Right cardiac atrium (tissue), 5 donors: ENCODE data around the gene TRIM4. TPM values are rescaled to one million over a fixed set of nuclear protein-coding genes. Genes with fewer than 3 reads are reported as not detected.

ENCODE experiments used
- ATAC-seq, 2 donors: fragments of 200-7000 bp; cut with Tn5 transposase; one replicate each; pipeline versions ENCODE4 v1.8.0 to v1.9.1; 2020; ENCODE audit warnings: moderate library complexity in 2 of 2, mild to moderate bottlenecking in 1 of 2
- DNase-seq, 3 donors: peaks; one replicate each; pipeline ENCODE4 v3.0.0-alpha.2; 2020
- H3K27ac ChIP-seq: one replicate; pipeline ENCODE4 v1.5.1; 2013; ENCODE audit warnings: mild to moderate bottlenecking, low read length, control low read depth, moderate library complexity
- H3K27me3 ChIP-seq: one replicate; pipeline ENCODE4 v1.6.1; 2013; ENCODE audit not compliant: control insufficient read depth, insufficient read depth
- H3K4me1 ChIP-seq: one replicate; pipeline ENCODE4 v1.6.1; 2013; ENCODE audit warnings: low read length; ENCODE audit not compliant: control insufficient read depth, insufficient read depth
- H3K4me3 ChIP-seq: one replicate; pipeline ENCODE4 v1.5.1; 2013; ENCODE audit warnings: low read length, control low read depth
- H3K9me3 ChIP-seq: one replicate; pipeline ENCODE4 v1.6.1; 2013; ENCODE audit warnings: low read length; ENCODE audit not compliant: control insufficient read depth
- WGBS: extraction: QIAGEN DNeasy Blood & Tissue Kit; methylation state at CpG from one replicate; pipeline ENCODE4 v1.1.7; 2013; 5-methylcytosine and 5-hydroxymethylcytosine counted together
- intact Hi-C, 4 donors: fragments of 100-400 bp; cut with DNase I; formaldehyde crosslinking; loops; one replicate each; pipeline versions ENCODE4 v1.11.0 to v1.14.0; 2022 to 2023
- polyA plus RNA-seq: library from polyadenylated mRNA; stranded (reverse); fragments of 200-250 nt; gene quantifications from one replicate; pipeline ENCODE4 v1.2.3, GENCODE V29; 2013
- total RNA-seq, 4 donors: library from RNA; stranded (reverse); fragmentation: NEBNext Ultra II Directional; extraction: Animal tissue kit (Norgen Biotek cat#: 25700); gene quantifications; one replicate each; pipeline ENCODE4 v1.2.1, GENCODE V29; 2021
- donor health status: healthy with polysubstance abuse.
- donor health status: DM: no; HTN: yes; CAD: no.
- donor health status: DM: no; HTN: no; CAD: no.
- donor health status: DM: no; HTN: yes; CAD: no; lungs with severe emphysema.
- donor health status: DM: yes; HTN: yes; CAD: no.

Gene TRIM4
- total and polyA plus RNA-seq, 5 donors, result 7.6 to 11.2 (median 10.0) TPM

- Histone ChIP-seq H3K27me3 (no peaks in the 10 kb centered on the region), H3K9me3 (no peaks in the 10 kb centered on the region), H3K4me1 (no peaks in the 10 kb centered on the region), H3K27ac (no peak overlapping the region), H3K4me3 (no peak overlapping the region)
- intact Hi-C loops, result no loop called here
- 68% methylated on average over 4 of the region's 4 CpGs for WGBS
- DNase-seq (no peak), ATAC-seq (no peak)
Observed at GRCh38 chr7:99843808-99844207, 75.5 kb downstream of the TRIM4 start.

DNA sequence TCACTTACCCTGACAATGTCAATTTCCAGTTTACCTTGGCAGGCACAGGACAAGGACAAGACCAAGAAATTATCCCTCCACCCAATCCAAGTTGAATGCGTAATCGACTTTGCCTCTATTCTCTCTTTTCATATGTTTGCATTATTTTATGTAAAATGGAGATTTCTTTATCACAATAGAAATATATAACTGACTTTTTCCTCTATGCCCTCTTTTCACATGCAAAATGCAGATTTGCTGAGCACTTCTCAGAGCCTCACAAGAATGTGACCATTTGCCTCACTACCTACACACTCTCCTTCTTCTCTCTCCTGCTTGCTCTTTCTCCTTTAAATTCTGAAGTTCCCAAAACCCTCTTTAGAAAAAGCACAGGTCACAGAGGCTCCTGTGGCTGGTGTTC lies 76.4 kb downstream of the TRIM4 start:
- H3K27me3 ChIP-seq, result no peaks in the 10 kb centered on the region
- no peak overlapping the region for H3K27ac ChIP-seq
- intact Hi-C loops, result no loop called here
- no peaks in the 10 kb centered on the region for H3K4me1 ChIP-seq
- no peak overlapping the region for H3K4me3 ChIP-seq
- no peak for DNase-seq
- ATAC-seq, result no peak
- H3K9me3 ChIP-seq, result no peaks in the 10 kb centered on the region
- 83% methylated on average over 2 of the region's 2 CpGs for WGBS

Other genes starting within 250 kb of the TRIM4 start
- gene CYP3A5, start 239.5 kb downstream of the TRIM4 start, total RNA-seq, result under 1 TPM in 1 of 4 donors, not detected in 3; 0.84 TPM
- 0.09 TPM for gene CYP3A5, start 239.5 kb downstream of the TRIM4 start, polyA plus RNA-seq
- not detected for gene CYP3A7, start 184.3 kb downstream of the TRIM4 start, total RNA-seq
- not detected for gene CYP3A7, start 184.3 kb downstream of the TRIM4 start, polyA plus RNA-seq
- not detected for gene CYP3A4, start 135.3 kb downstream of the TRIM4 start, total RNA-seq
- gene CYP3A4, start 135.3 kb downstream of the TRIM4 start, polyA plus RNA-seq, result 0.16 TPM
- not detected for gene CYP3A43, start 91.5 kb downstream of the TRIM4 start, total RNA-seq
- gene CYP3A43, start 91.5 kb downstream of the TRIM4 start, polyA plus RNA-seq, result 0.07 TPM
- gene OR2AE1, start 42.5 kb downstream of the TRIM4 start, total RNA-seq, result under 1 TPM in 1 of 4 donors, not detected in 3; 0.43 TPM
- gene OR2AE1, start 42.5 kb downstream of the TRIM4 start, polyA plus RNA-seq, result 0.11 TPM
- gene GJC3, start 10.1 kb upstream of the TRIM4 start, total RNA-seq, result under 1 TPM in 2 of 4 donors, not detected in 2; 0.20 to 0.53 TPM
- 0.43 TPM for gene GJC3, start 10.1 kb upstream of the TRIM4 start, polyA plus RNA-seq
- 10 to 100 TPM; 10.7 to 28.8 (median 16.1) TPM for gene AZGP1, start 56.5 kb upstream of the TRIM4 start, total RNA-seq
- gene AZGP1, start 56.5 kb upstream of the TRIM4 start, polyA plus RNA-seq, result 17.0 TPM
- 10 to 100 TPM; 39.7 to 52.7 (median 50.4) TPM for gene ZKSCAN1, start 96.1 kb upstream of the TRIM4 start, total RNA-seq
- 9.8 TPM for gene ZKSCAN1, start 96.1 kb upstream of the TRIM4 start, polyA plus RNA-seq
- 1 to 10 TPM; 7.1 to 8.6 (median 7.7) TPM for gene ZSCAN21, start 130.2 kb upstream of the TRIM4 start, total RNA-seq
- 6.2 TPM for gene ZSCAN21, start 130.2 kb upstream of the TRIM4 start, polyA plus RNA-seq
- gene ZNF3, start 162.2 kb upstream of the TRIM4 start, total RNA-seq, result 10 to 100 TPM; 17.8 to 18.2 (median 18.0) TPM
- 12.1 TPM for gene ZNF3, start 162.2 kb upstream of the TRIM4 start, polyA plus RNA-seq
- gene COPS6, start 169.4 kb upstream of the TRIM4 start, total RNA-seq, result 100 to 1,000 TPM; 112 to 126 (median 117) TPM
- 131 TPM for gene COPS6, start 169.4 kb upstream of the TRIM4 start, polyA plus RNA-seq
- 10 to 100 TPM; 14.2 to 26.9 (median 21.6) TPM for gene MCM7, start 181.9 kb upstream of the TRIM4 start, total RNA-seq
- gene MCM7, start 181.9 kb upstream of the TRIM4 start, polyA plus RNA-seq, result 16.7 TPM
- gene AP4M1, start 182.1 kb upstream of the TRIM4 start, total RNA-seq, result 10 to 100 TPM; 10.1 to 15.4 (median 14.0) TPM
- gene AP4M1, start 182.1 kb upstream of the TRIM4 start, polyA plus RNA-seq, result 10.7 TPM
- gene TAF6, start 199.8 kb upstream of the TRIM4 start, total RNA-seq, result 10 to 100 TPM; 29.7 to 37.7 (median 32.9) TPM
- gene TAF6, start 199.8 kb upstream of the TRIM4 start, polyA plus RNA-seq, result 33.9 TPM
- gene CNPY4, start 200.1 kb upstream of the TRIM4 start, total RNA-seq, result 10 to 100 TPM in 3 of 4 donors, 1 to 10 TPM in 1; 9.1 to 14.7 (median 12.1) TPM
- 13.9 TPM for gene CNPY4, start 200.1 kb upstream of the TRIM4 start, polyA plus RNA-seq
- 1 to 10 TPM; 3.0 to 4.4 (median 3.5) TPM for gene MBLAC1, start 207.4 kb upstream of the TRIM4 start, total RNA-seq
- gene MBLAC1, start 207.4 kb upstream of the TRIM4 start, polyA plus RNA-seq, result 4.6 TPM
- gene LAMTOR4, start 229.4 kb upstream of the TRIM4 start, total RNA-seq, result 100 to 1,000 TPM in 2 of 4 donors, 10 to 100 TPM in 2; 88.7 to 118 (median 108) TPM
- 193 TPM for gene LAMTOR4, start 229.4 kb upstream of the TRIM4 start, polyA plus RNA-seq
- gene TRAPPC14, start 239.2 kb upstream of the TRIM4 start, total RNA-seq, result 10 to 100 TPM in 2 of 4 donors, 1 to 10 TPM in 2; 7.2 to 11.5 (median 9.7) TPM
- gene TRAPPC14, start 239.2 kb upstream of the TRIM4 start, polyA plus RNA-seq, result 7.7 TPM
- 1 to 10 TPM; 2.0 to 3.5 (median 2.3) TPM for gene GAL3ST4, start 249.1 kb upstream of the TRIM4 start, total RNA-seq
- 1.7 TPM for gene GAL3ST4, start 249.1 kb upstream of the TRIM4 start, polyA plus RNA-seq